HepG2 (cell line): ENCODE measurements around the gene ZNF384. TPM values are rescaled to one million over a fixed set of nuclear protein-coding genes. Genes with fewer than 3 reads are reported as not detected.

ENCODE experiments used
- ARNTL ChIP-seq: sonication (generic); formaldehyde crosslinking; IDR thresholded peaks from 2 replicates; pipeline ENCODE4 v1.4.0; 2020; ENCODE audit warnings: mild to moderate bottlenecking, missing genetic modification reagents
- ATRX ChIP-seq: sonication (generic); formaldehyde crosslinking; IDR thresholded peaks from 2 replicates; pipeline ENCODE4 v1.4.0; 2020; ENCODE audit warnings: missing genetic modification reagents, borderline replicate concordance
- ETV6 ChIP-seq: sonication (generic); formaldehyde crosslinking; conservative IDR thresholded peaks from 2 replicates; pipeline ENCODE4 v1.4.0; 2020; ENCODE audit warnings: missing genetic modification reagents
- KLF11 ChIP-seq: IDR thresholded peaks from 2 replicates; pipeline ENCODE4 v1.6.1; 2016; ENCODE audit warnings: missing compliant biosample characterization
- MAFK ChIP-seq, 2 experiments: IDR thresholded peaks in 1 of 2; conservative IDR thresholded peaks in 1 of 2; 2 replicates each; pipeline ENCODE4 v1.6.1; 2011; ENCODE audit warnings: improper control_type of control experiment in 2 of 2, low read length in 2 of 2
- MIER2 ChIP-seq: IDR thresholded peaks from 2 replicates; pipeline ENCODE4 v1.6.1; 2016; ENCODE audit warnings: missing biosample characterization, missing genetic modification reagents
- NFKB2 ChIP-seq: sonication (generic); formaldehyde crosslinking; IDR thresholded peaks from 2 replicates; pipeline ENCODE4 v1.4.0; 2020; ENCODE audit warnings: missing genetic modification reagents, borderline replicate concordance
- PLRG1 ChIP-seq: fragments of 450-650 bp; conservative IDR thresholded peaks from 2 replicates; pipeline ENCODE4 v1.6.1; 2016
- POLR2G ChIP-seq: fragments of 200-400 bp; formaldehyde crosslinking; IDR thresholded peaks from 2 replicates; pipeline ENCODE4 v1.6.1; 2018; ENCODE audit warnings: mild to moderate bottlenecking, low read depth, low read length, moderate library complexity
- TBL1XR1 ChIP-seq: fragments of 150-350 bp; IDR thresholded peaks from 2 replicates; pipeline ENCODE4 v1.6.1; 2014; ENCODE audit warnings: borderline replicate concordance, low read length; ENCODE audit not compliant: partially characterized antibody
- UBTF ChIP-seq: sonication (generic); formaldehyde crosslinking; IDR thresholded peaks from 2 replicates; pipeline ENCODE4 v1.4.0; 2020; ENCODE audit warnings: mild to moderate bottlenecking, missing genetic modification reagents
- ZBTB38 ChIP-seq: sonication (generic); formaldehyde crosslinking; IDR thresholded peaks from 2 replicates; pipeline ENCODE4 v1.5.1; 2020; ENCODE audit warnings: mild to moderate bottlenecking, missing genetic modification reagents
- ZFP41 ChIP-seq: sonication (generic); formaldehyde crosslinking; IDR thresholded peaks from 2 replicates; pipeline ENCODE4 v1.4.0; 2020; ENCODE audit warnings: mild to moderate bottlenecking, missing genetic modification reagents, borderline replicate concordance
- ZNF20 ChIP-seq: sonication (generic); formaldehyde crosslinking; IDR thresholded peaks from 2 replicates; pipeline ENCODE4 v1.4.0; 2020; ENCODE audit warnings: mild to moderate bottlenecking, moderate library complexity, missing genetic modification reagents
- ZNF354B ChIP-seq: sonication (generic); formaldehyde crosslinking; IDR thresholded peaks from 2 replicates; pipeline ENCODE4 v1.8.0; 2022; ENCODE audit warnings: mild to moderate bottlenecking, missing genetic modification reagents
- ZNF382 ChIP-seq: sonication (generic); formaldehyde crosslinking; IDR thresholded peaks from 2 replicates; pipeline ENCODE4 v1.5.0; 2020; ENCODE audit warnings: missing genetic modification reagents, mild to moderate bottlenecking, borderline replicate concordance
- ZNF501 ChIP-seq: sonication (generic); formaldehyde crosslinking; IDR thresholded peaks from 2 replicates; pipeline ENCODE4 v1.5.1; 2020; ENCODE audit warnings: mild to moderate bottlenecking, moderate library complexity, missing genetic modification reagents
- ZNF720 ChIP-seq: sonication (generic); formaldehyde crosslinking; IDR thresholded peaks from 2 replicates; pipeline ENCODE4 v1.4.0; 2020; ENCODE audit warnings: missing genetic modification reagents
- ZSCAN21 ChIP-seq: sonication (generic); formaldehyde crosslinking; IDR thresholded peaks from 2 replicates; pipeline ENCODE4 v1.8.0; 2022; ENCODE audit warnings: mild to moderate bottlenecking, missing genetic modification reagents, moderate library complexity, borderline replicate concordance
- polyA plus RNA-seq, 8 experiments: library from polyadenylated mRNA; depleted of rRNA in 3 of 8; stranded (reverse) in 7 of 8; unstranded in 1 of 8; fragments of >200 nt; fragmentation: Illumina TruSeq in 4 of 8; extraction: Trizol in 4 of 8; gene quantifications; 2 replicates each; pipeline versions ENCODE4 v1.2.1 to v1.2.3, GENCODE V29; 2011 to 2016; ENCODE audit warnings: low read depth in 4 of 8, missing spikeins in 1 of 8, mixed read lengths in 1 of 8; ENCODE audit not compliant: insufficient read depth in 1 of 8
- total RNA-seq, 5 experiments: library from RNA; depleted of rRNA; stranded (reverse); fragments of >200 nt; fragmentation: Illumina TruSeq; extraction: Trizol; gene quantifications; 2 replicates each; pipeline ENCODE4 v1.2.3, GENCODE V29; 2016; ENCODE audit warnings: low read depth in 1 of 5
- TF ChIP-seq, protein P1 (sequence below): sonication (generic); formaldehyde crosslinking; IDR thresholded peaks from 2 replicates; pipeline ENCODE4 v1.4.0; 2020; ENCODE audit warnings: missing genetic modification reagents
- TF ChIP-seq, protein P2 (sequence below): IDR thresholded peaks from 2 replicates; pipeline ENCODE4 v1.6.1; 2016; ENCODE audit warnings: control low read depth
- TF ChIP-seq, protein P3 (sequence below): sonication (generic); formaldehyde crosslinking; IDR thresholded peaks from 2 replicates; pipeline ENCODE4 v1.5.1; 2020; ENCODE audit warnings: missing genetic modification reagents, mild to moderate bottlenecking, borderline replicate concordance
- TF ChIP-seq, protein P4 (sequence below): sonication (generic); formaldehyde crosslinking; IDR thresholded peaks from 2 replicates; pipeline ENCODE4 v1.5.0; 2020; ENCODE audit warnings: missing genetic modification reagents

The ZNF384 gene
- total and polyA plus RNA-seq, 2 of the 13 experiments (the other 11 are each of a cell fraction or from before 2014, with no cell fraction given), result 23.6 to 55.3 TPM

- TF ChIP-seq ZNF382 (CRISPR knock-in tag), result no peak
- TF ChIP-seq ZNF501 (CRISPR knock-in tag), result no peak
- no peak for TF ChIP-seq ZNF720 (CRISPR knock-in tag)
- TF ChIP-seq, protein P1, sequence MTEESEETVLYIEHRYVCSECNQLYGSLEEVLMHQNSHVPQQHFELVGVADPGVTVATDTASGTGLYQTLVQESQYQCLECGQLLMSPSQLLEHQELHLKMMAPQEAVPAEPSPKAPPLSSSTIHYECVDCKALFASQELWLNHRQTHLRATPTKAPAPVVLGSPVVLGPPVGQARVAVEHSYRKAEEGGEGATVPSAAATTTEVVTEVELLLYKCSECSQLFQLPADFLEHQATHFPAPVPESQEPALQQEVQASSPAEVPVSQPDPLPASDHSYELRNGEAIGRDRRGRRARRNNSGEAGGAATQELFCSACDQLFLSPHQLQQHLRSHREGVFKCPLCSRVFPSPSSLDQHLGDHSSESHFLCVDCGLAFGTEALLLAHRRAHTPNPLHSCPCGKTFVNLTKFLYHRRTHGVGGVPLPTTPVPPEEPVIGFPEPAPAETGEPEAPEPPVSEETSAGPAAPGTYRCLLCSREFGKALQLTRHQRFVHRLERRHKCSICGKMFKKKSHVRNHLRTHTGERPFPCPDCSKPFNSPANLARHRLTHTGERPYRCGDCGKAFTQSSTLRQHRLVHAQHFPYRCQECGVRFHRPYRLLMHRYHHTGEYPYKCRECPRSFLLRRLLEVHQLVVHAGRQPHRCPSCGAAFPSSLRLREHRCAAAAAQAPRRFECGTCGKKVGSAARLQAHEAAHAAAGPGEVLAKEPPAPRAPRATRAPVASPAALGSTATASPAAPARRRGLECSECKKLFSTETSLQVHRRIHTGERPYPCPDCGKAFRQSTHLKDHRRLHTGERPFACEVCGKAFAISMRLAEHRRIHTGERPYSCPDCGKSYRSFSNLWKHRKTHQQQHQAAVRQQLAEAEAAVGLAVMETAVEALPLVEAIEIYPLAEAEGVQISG (CRISPR knock-in tag), result 0 out of 2 replicates have a peak, but pooled peaks have one; percentile 28
- TF ChIP-seq NFKB2, result 0 out of 2 replicates have a peak, but pooled peaks have one; percentile 35
- TF ChIP-seq, protein P2, sequence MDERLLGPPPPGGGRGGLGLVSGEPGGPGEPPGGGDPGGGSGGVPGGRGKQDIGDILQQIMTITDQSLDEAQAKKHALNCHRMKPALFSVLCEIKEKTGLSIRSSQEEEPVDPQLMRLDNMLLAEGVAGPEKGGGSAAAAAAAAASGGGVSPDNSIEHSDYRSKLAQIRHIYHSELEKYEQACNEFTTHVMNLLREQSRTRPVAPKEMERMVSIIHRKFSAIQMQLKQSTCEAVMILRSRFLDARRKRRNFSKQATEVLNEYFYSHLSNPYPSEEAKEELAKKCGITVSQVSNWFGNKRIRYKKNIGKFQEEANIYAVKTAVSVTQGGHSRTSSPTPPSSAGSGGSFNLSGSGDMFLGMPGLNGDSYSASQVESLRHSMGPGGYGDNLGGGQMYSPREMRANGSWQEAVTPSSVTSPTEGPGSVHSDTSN (CRISPR knock-in tag), result no peak
- TF ChIP-seq ZFP41 (CRISPR knock-in tag), result no peak
- TF ChIP-seq UBTF, result no peak
- no peak for TF ChIP-seq ARNTL (CRISPR knock-in tag)
- peak; percentile 49; the same call in 1 of the 2 replicates for TF ChIP-seq POLR2G
- no peak for TF ChIP-seq ZSCAN21 (CRISPR knock-in tag)
- no peak for TF ChIP-seq TBL1XR1
- TF ChIP-seq ZNF354B (CRISPR knock-in tag), result no peak
- TF ChIP-seq KLF11, result no peak
- TF ChIP-seq MIER2 (CRISPR knock-in tag), result no peak
- TF ChIP-seq, protein P3, sequence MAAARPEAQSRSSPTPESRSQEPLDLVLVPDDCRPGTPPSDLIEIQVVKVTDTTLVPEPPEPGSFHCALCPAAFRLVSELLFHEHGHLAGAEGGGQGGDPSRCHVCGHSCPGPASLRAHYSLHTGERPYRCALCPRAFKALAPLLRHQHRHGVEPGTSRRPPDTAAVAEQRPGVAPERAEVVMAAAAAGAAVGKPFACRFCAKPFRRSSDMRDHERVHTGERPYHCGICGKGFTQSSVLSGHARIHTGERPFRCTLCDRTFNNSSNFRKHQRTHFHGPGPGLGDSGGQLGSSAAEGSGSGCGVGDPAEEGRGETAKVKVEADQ (CRISPR knock-in tag), result no peak
- TF ChIP-seq, protein P4, sequence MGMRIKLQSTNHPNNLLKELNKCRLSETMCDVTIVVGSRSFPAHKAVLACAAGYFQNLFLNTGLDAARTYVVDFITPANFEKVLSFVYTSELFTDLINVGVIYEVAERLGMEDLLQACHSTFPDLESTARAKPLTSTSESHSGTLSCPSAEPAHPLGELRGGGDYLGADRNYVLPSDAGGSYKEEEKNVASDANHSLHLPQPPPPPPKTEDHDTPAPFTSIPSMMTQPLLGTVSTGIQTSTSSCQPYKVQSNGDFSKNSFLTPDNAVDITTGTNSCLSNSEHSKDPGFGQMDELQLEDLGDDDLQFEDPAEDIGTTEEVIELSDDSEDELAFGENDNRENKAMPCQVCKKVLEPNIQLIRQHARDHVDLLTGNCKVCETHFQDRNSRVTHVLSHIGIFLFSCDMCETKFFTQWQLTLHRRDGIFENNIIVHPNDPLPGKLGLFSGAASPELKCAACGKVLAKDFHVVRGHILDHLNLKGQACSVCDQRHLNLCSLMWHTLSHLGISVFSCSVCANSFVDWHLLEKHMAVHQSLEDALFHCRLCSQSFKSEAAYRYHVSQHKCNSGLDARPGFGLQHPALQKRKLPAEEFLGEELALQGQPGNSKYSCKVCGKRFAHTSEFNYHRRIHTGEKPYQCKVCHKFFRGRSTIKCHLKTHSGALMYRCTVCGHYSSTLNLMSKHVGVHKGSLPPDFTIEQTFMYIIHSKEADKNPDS (CRISPR knock-in tag), result no peak
- no peak for TF ChIP-seq ZNF20 (CRISPR knock-in tag)
- no peak for TF ChIP-seq PLRG1
- TF ChIP-seq ETV6 (CRISPR knock-in tag), result no peak
- no peak for TF ChIP-seq ATRX (CRISPR knock-in tag)
- no peak for TF ChIP-seq MAFK (conservative IDR thresholded peaks at IDR 0.05 in 1 of 2, IDR thresholded peaks at IDR 0.05 in 1 of 2; ENCODE audit: low read length in 2 of 2)
- no peak for TF ChIP-seq ZBTB38 (CRISPR knock-in tag)
Observed at GRCh38 chr12:6644257-6644596, 44.9 kb downstream of the ZNF384 start (continued).
